OCI-LY3 (cell line): ENCODE results near the gene FAT1.

ENCODE experiments used
- H2AFZ ChIP-seq: fragments of 200-600, 300-600 bp; shearing (Covaris generic); 2 replicates; pipeline ENCODE4 v1.6.0; 2014; ENCODE audit warnings: antibody characterized with exemption, low read depth, low read length
- H3K27ac ChIP-seq: fragments of 200-600, 300-600 bp; sonication (generic); 2 replicates; pipeline ENCODE4 v1.5.1; 2014; ENCODE audit warnings: mild to moderate bottlenecking, low read length, moderate library complexity, mixed read lengths
- H3K27me3 ChIP-seq: fragments of 200-600, 300-600 bp; sonication (generic); 2 replicates; pipeline ENCODE4 v1.6.1; 2014; ENCODE audit warnings: low read depth, low read length, mixed read lengths
- H3K36me3 ChIP-seq: fragments of 200-600, 300-600 bp; sonication (generic); replicated peaks from 2 replicates; pipeline ENCODE3; 2014; ENCODE audit warnings: low read depth, low read length, mixed read lengths
- H3K4me1 ChIP-seq: fragments of 300-600, 200-600 bp; sonication (generic); 2 replicates; pipeline ENCODE4 v1.6.1; 2014; ENCODE audit warnings: low read length, mixed read lengths
- H3K4me2 ChIP-seq: fragments of 200-600, 300-600 bp; sonication (generic); 2 replicates; pipeline ENCODE4 v1.6.1; 2014; ENCODE audit warnings: low read length, mixed read lengths
- H3K4me3 ChIP-seq: fragments of 300-600, 200-600 bp; sonication (generic); 2 replicates; pipeline ENCODE4 v1.5.1; 2014; ENCODE audit warnings: antibody characterized with exemption, mild to moderate bottlenecking, low read length, moderate library complexity
- H3K79me2 ChIP-seq: fragments of 300-600, 200-600 bp; shearing (Covaris generic); 2 replicates; pipeline ENCODE4 v1.6.1; 2014; ENCODE audit warnings: mild to moderate bottlenecking, low read length, mixed read lengths
- H3K9ac ChIP-seq: fragments of 300-600, 200-600 bp; shearing (Covaris generic); 2 replicates; pipeline ENCODE4 v1.6.0; 2014; ENCODE audit warnings: mild to moderate bottlenecking, low read length, moderate library complexity
- H3K9me3 ChIP-seq: fragments of 200-600, 300-600 bp; shearing (Covaris generic); 2 replicates; pipeline ENCODE4 v1.6.1; 2014; ENCODE audit warnings: low read length, mixed read lengths; ENCODE audit not compliant: insufficient read depth
- H4K20me1 ChIP-seq: fragments of 200-600, 300-600 bp; sonication (generic); 2 replicates; pipeline ENCODE4 v1.6.1; 2016; ENCODE audit warnings: low read length, mixed read lengths; ENCODE audit not compliant: insufficient read depth
- CTCF ChIP-seq: fragments of 200-600, 300-600 bp; sonication (generic); IDR thresholded peaks from 2 replicates; pipeline ENCODE4 v1.5.1; 2014; ENCODE audit warnings: antibody characterized with exemption, low read length, low read depth
- EZH2phosphoT487 ChIP-seq: fragments of 200-600 bp; shearing (Covaris generic); IDR thresholded peaks from 2 replicates; pipeline ENCODE4 v1.6.1; 2018; ENCODE audit warnings: antibody characterized with exemption, mixed run types, low read depth

The FAT1 gene

GRCh38 chr4:186693159-186693815, 30.4 kb downstream of the FAT1 start:
- H3K36me3 ChIP-seq = no peaks in the 10 kb centered on the region
- TF ChIP-seq EZH2phosphoT487 (no peak), CTCF (no peak)
- no peaks in the 10 kb centered on the region for H4K20me1 ChIP-seq
- H3K4me1 ChIP-seq = no peaks in the 10 kb centered on the region
- no peaks in the 10 kb centered on the region for H3K27me3 ChIP-seq
- H3K4me3 ChIP-seq = no peak overlapping the region
- no peak overlapping the region for H3K9ac ChIP-seq
- no peak overlapping the region for H2AFZ ChIP-seq
- H3K27ac ChIP-seq = no peak overlapping the region
- no peak overlapping the region for H3K4me2 ChIP-seq
- H3K9me3 ChIP-seq = no peaks in the 10 kb centered on the region
- no peaks in the 10 kb centered on the region for H3K79me2 ChIP-seq

- Histone ChIP-seq H3K9me3 (no peaks in the 10 kb centered on the region), H3K4me1 (no peaks in the 10 kb centered on the region), H4K20me1 (no peaks in the 10 kb centered on the region), H3K36me3 (no peaks in the 10 kb centered on the region), H3K79me2 (no peaks in the 10 kb centered on the region), H3K27ac (no peak overlapping the region), H3K9ac (no peak overlapping the region), H2AFZ (no peak overlapping the region), H3K27me3 (no peaks in the 10 kb centered on the region), H3K4me2 (no peak overlapping the region), H3K4me3 (no peak overlapping the region)
- TF ChIP-seq CTCF = no peak
- no peak for TF ChIP-seq EZH2phosphoT487
Measured at GRCh38 chr4:186691396-186691795, 32.3 kb downstream of the FAT1 start.

- Histone ChIP-seq H3K27me3 (no peaks in the 10 kb centered on the region), H3K36me3 (no peaks in the 10 kb centered on the region), H3K4me1 (no peaks in the 10 kb centered on the region), H4K20me1 (no peaks in the 10 kb centered on the region), H3K4me2 (no peak overlapping the region), H2AFZ (no peak overlapping the region), H3K79me2 (no peaks in the 10 kb centered on the region), H3K9ac (no peak overlapping the region), H3K4me3 (no peak overlapping the region), H3K9me3 (no peaks in the 10 kb centered on the region), H3K27ac (no peak overlapping the region)
- no peak for TF ChIP-seq EZH2phosphoT487
- TF ChIP-seq CTCF = no peak
Measured at GRCh38 chr4:186689476-186689875, 34.2 kb downstream of the FAT1 start.

- Histone ChIP-seq H3K79me2 (no peaks in the 10 kb centered on the region), H3K27me3 (no peaks in the 10 kb centered on the region), H3K9ac (no peak overlapping the region), H3K4me3 (no peak overlapping the region), H3K36me3 (no peaks in the 10 kb centered on the region), H3K9me3 (no peaks in the 10 kb centered on the region), H3K4me1 (no peaks in the 10 kb centered on the region), H3K4me2 (no peak overlapping the region), H4K20me1 (no peaks in the 10 kb centered on the region), H3K27ac (no peak overlapping the region), H2AFZ (no peak overlapping the region)
- TF ChIP-seq EZH2phosphoT487 (no peak), CTCF (no peak)
Measured at GRCh38 chr4:186688150-186688943, 35.3 kb downstream of the FAT1 start.
